ENCODE results near the gene MT1E. TPM values are rescaled to one million over a fixed set of nuclear protein-coding genes. Genes with fewer than 3 reads are reported as not detected.

MT1E gene
- total and polyA plus RNA-seq, 2 donors (not counting 1 experiment from before 2014, with no cell fraction given) = 390 to 465 TPM

GRCh38 chr16:56667581-56668571 lies 42.3 kb downstream of the MT1E start, which contains the start of gene MT1G:
MT1G (minus strand) TSS chr16:56668065; CDS start chr16:56667993, 72 bp downstream.
- DNase-seq (ENCODE audit: low read depth in 2 of 2) = peak; percentile 15 to 16
- Histone ChIP-seq H3K9me3 (ENCODE audit: control insufficient read depth, insufficient read depth, low read depth, low read length) (no peaks in the 10 kb centered on the region), H3K4me3 (replicated peaks in 1 of 4; ENCODE audit: control extremely low read depth in 1 of 4, insufficient read depth in 1 of 4, low read depth in 3 of 4, low read length in 4 of 4) (no peak within 1 kb of the TSS), H3K79me2 (ENCODE audit: control insufficient read depth, insufficient read depth, low read length) (no peaks in the 10 kb centered on the region), H3K27ac (ENCODE audit: insufficient read depth, low read length) (no peak within 1 kb of the TSS), H3K9ac (ENCODE audit: insufficient read depth, low read length) (no peak within 1 kb of the TSS), H3K27me3 (ENCODE audit: control insufficient read depth, insufficient read depth, low read length) (peaks cover 41% of the 10 kb centered on the region), H3K4me2 (ENCODE audit: extremely low read depth, insufficient read depth, low read length) (peak within 1 kb of the TSS; percentile 8), H2AFZ (ENCODE audit: low read length) (no peak within 1 kb of the TSS), H3K4me1 (ENCODE audit: control insufficient read depth, extremely low read depth, insufficient read depth, low read length) (peaks cover 3% of the 10 kb centered on the region), H3K36me3 (ENCODE audit: control insufficient read depth, insufficient read depth, low read length) (no peaks in the 10 kb centered on the region), H4K20me1 (ENCODE audit: control insufficient read depth, extremely low read depth, insufficient read depth, low read length) (no peaks in the 10 kb centered on the region)
- no peak for TF ChIP-seq CTCF (conservative IDR thresholded peaks at IDR 0.05 in 1 of 2, IDR thresholded peaks at IDR 0.05 in 1 of 2; ENCODE audit: low read depth in 1 of 2, low read length in 2 of 2)
- peak; percentile 21 for TF ChIP-seq EZH2 (IDR thresholded peaks at IDR 0.05; ENCODE audit: low read length, missing control alignments)

GRCh38 chr16:56669005-56669839 lies 43.6 kb downstream of the MT1E start, which contains the start of gene MT1H:
MT1H (plus strand) TSS chr16:56669814; CDS start chr16:56669885, 71 bp downstream.
- no peak within 1 kb of the TSS for H3K4me3 ChIP-seq (replicated peaks in 1 of 4; ENCODE audit: control extremely low read depth in 1 of 4, insufficient read depth in 1 of 4, low read depth in 3 of 4, low read length in 4 of 4)
- TF ChIP-seq EZH2 (IDR thresholded peaks at IDR 0.05; ENCODE audit: low read length, missing control alignments) (no peak), CTCF (conservative IDR thresholded peaks at IDR 0.05 in 1 of 2, IDR thresholded peaks at IDR 0.05 in 1 of 2; ENCODE audit: low read depth in 1 of 2, low read length in 2 of 2) (no peak)
- no peak within 1 kb of the TSS for H2AFZ ChIP-seq (ENCODE audit: low read length)
- no peak within 1 kb of the TSS for H3K27ac ChIP-seq (ENCODE audit: insufficient read depth, low read length)
- no peaks in the 10 kb centered on the region for H3K9me3 ChIP-seq (ENCODE audit: control insufficient read depth, insufficient read depth, low read depth, low read length)
- peaks cover 7% of the 10 kb centered on the region for H3K4me1 ChIP-seq (ENCODE audit: control insufficient read depth, extremely low read depth, insufficient read depth, low read length)
- H3K79me2 ChIP-seq (ENCODE audit: control insufficient read depth, insufficient read depth, low read length) = no peaks in the 10 kb centered on the region
- peaks cover 31% of the 10 kb centered on the region for H3K27me3 ChIP-seq (ENCODE audit: control insufficient read depth, insufficient read depth, low read length)
- no peaks in the 10 kb centered on the region for H4K20me1 ChIP-seq (ENCODE audit: control insufficient read depth, extremely low read depth, insufficient read depth, low read length)
- H3K4me2 ChIP-seq (ENCODE audit: extremely low read depth, insufficient read depth, low read length) = no peak within 1 kb of the TSS
- no peak within 1 kb of the TSS for H3K9ac ChIP-seq (ENCODE audit: insufficient read depth, low read length)
- H3K36me3 ChIP-seq (ENCODE audit: control insufficient read depth, insufficient read depth, low read length) = no peaks in the 10 kb centered on the region
- no peak for DNase-seq (ENCODE audit: low read depth in 2 of 2)
